Activated CD4-positive, CD25-positive, alpha-beta regulatory T cell (primary cell): ENCODE results near the gene PXDN.

Experiments used
- DNase-seq, 4 experiments: peaks; one replicate each; lab custom pipeline; 2025; lab: John Stamatoyannopoulos, UW

Gene PXDN

DNA sequence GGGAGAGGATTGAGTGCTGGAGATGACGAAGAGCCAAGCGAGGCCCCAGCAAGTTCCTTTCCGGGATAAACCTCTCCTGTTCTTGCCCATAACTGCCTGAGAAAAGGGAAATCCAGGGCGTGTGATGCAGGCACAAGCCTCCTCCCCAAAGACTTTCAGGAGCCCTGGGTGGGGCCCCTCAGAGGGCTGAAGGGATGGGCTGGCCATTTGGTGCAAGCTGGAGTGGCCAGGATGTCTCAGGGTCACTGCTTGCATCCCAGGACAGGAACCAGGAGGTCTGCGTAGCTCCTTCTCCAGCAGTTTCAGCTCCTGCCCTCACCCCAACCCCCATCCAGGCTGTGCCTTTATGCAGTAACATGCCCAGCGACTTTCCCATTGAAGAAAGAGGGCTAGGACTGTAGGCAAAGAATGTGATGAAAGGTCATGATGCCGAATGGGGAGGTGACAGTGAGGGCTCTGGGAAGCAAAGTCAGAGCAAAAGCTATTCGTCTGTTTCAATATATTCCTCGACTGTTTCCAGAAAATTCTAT is 80.2 kb downstream of the PXDN start:
- DNase-seq: no peak

DNA sequence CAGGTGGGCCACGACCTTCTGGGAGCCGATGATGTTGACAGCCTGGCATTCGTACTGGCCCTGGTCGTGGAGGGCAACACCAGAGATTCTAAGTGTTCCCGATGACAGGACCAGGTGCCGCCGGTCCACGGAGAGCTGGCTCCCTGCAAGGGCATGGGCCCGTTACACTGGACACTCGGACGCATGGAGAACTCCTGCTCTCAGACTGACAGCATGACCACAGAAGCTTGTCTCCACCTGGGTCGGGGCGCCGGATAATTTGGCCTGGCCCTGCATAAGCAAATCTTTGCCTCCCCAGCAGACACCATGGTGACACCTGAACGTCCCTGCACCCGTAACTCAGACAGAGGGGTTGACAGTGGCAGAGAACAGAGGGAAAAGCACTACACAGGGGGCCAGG is 80.7 kb downstream of the PXDN start:
- DNase-seq: no peak

DNA sequence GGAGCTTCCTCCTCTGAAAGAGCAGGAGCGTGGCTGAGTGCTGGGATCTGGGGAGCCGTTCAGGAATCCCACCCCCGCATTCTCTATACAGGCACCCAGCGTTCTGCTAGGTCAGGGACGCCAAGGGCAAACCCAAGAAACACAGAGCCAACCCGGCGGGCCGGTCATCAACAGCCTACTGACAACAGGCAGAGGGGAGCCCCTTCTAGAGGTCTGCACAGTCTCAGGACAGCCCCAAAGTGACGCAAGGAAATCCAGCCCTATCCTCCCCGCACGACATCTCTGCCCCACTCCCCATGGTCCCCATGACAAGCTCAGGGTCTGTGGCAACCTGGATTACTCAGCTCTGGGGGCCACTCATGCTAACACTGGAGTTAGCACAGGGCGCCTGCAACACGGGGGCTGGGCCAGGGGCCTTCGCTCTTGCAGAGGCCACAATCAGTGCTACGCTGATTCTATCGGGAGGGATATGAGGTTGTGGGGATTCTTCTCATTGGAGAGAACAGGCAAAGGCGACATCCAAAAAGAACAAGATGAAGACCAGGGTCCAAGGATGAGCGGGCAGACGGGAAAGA is 81.6 kb downstream of the PXDN start:
- no peak for DNase-seq

DNA sequence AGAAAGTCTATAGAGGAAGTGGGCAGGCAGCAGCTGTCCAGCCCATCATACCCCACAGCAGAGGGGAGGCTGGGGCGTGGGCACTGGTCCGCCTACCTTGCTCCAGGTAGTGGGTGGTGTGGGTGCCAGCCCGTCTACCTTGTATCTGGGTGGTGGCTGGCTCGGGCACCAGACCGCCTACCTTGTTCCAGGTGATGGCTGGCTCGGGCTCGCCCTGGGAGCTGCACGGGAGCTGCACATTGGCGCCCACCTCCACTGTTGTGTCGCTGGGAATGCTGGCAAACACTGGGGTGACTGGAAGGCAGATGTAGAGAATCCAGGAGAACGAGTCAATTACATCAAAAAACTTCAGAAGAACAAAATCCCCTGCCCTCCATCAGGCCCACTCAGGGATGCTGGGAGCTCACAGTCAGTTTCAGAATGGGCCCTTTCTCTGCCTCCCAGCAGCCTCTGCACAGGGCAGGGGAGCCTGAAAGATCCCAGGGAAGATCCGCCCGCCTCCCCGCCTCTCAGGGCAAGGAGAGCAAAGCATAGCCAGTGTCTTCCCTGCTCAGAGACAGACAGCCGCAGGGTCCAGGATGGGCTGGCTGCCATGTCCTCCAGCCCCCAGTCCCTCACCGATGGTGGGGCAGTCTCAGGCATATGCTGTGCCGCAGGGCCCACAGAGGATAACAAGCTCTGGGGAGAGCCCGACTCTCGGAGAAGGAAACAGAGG is 82.3 kb downstream of the PXDN start:
- DNase-seq: no peak

DNA sequence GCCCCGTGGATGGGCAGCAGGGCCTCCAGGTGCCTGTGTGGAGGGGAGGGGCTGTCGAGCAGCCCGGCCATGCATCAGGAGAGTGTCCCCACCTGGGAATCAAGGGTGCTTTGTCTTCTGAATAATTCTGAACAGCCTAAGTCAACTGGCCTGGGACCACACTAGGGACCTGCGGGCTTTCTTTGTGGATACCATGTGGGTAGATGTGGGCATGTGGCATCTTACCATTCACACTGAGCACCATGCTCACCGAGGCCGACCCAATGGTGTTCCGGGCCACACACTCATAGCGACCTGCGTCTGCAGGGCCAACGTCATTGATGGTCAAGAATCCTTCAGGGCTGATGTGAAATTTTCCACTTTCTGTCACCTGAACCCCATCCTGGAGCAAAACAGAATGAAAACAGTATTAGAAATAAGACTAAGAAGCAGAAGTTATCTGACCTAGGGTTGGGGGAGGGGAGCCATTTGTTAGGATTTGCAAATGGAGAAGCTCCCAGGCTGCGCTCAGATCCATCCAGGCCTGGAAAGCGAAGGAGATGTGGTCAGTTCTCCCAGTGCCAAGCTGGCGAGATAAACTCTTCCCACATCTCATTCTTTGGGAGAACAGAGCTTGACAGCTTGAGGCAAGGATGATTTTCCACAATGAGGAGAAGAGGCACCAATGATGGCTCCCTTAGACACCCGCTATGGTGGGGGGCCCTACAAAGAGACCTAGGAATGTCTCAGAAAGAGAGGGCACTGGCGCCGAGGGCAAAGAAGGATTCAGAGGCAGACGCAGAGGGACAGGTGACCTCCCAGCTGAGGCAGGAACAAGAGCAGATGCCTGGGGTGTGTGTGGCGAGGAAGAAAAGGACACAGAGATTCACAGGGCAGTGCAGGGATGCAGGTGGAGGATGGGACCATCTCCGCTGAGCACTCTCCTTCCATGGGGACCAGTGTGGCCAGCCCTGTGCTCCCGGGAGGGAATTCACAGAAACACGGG is 83.4 kb downstream of the PXDN start:
- DNase-seq: no peak

DNA sequence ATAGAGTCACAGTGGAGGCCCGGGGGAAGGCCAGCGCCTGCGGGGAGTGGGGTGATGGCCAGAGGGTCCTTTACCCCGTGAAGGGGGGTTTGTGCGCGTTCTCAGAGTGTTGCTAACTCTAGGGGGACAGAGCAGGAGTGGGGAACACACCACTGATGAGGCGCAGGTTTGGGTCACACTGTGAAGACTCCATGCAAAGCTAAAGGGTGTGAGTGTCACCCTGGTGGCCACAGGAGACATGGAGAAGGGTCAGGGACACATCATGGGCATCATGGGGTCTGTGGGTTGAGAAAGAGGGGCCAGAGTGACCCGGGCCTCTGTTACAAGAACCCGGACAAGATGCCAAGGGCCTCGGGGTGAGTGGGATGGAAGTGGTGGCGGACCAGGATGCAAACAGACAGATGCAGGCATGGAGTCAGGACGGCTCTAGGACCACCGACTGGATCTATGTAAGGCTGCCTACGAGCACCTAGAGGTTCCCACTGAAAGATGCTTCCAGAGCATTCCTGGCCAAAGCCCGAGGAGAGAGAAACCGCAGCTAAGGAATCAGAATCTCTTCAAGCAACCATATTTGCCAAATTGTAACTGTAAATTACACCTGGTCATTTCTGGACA is 84.3 kb downstream of the PXDN start:
- no peak for DNase-seq

DNA sequence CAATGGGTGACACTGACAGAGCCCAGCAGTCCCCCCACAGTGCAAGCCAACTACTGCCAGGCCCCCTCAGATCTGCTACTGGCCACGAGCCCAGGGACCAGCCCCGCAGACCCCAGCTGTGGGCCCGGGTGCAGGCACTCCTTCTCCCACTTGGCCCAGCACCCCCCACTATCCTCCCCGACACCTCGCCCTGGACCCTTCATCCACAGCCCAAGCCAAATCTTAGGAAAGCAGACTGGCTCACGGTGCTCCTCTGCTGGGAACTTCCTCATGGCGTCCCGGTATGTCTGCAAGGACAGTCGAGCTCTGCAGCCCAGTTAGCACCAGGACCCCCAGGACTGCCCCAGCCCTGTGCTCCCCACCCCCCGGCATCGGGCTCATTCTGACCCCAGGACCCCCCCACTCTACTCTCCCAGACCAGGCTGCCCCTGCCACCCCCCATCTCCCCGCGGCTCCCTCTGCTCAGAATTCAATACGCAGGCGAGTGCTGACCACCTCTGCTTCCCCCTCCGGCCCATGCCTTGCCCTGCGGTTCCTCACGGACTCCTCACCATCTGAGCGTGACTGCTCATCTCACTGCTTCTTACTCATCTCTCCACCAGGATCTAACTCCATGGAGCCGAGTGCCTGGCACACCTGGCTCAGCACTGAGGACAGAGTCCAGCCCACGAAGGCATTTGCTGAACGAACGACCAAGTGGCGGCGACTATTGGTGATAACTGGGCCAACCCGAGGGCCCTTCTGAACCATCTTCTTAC is 85.7 kb downstream of the PXDN start:
- no peak for DNase-seq

DNA sequence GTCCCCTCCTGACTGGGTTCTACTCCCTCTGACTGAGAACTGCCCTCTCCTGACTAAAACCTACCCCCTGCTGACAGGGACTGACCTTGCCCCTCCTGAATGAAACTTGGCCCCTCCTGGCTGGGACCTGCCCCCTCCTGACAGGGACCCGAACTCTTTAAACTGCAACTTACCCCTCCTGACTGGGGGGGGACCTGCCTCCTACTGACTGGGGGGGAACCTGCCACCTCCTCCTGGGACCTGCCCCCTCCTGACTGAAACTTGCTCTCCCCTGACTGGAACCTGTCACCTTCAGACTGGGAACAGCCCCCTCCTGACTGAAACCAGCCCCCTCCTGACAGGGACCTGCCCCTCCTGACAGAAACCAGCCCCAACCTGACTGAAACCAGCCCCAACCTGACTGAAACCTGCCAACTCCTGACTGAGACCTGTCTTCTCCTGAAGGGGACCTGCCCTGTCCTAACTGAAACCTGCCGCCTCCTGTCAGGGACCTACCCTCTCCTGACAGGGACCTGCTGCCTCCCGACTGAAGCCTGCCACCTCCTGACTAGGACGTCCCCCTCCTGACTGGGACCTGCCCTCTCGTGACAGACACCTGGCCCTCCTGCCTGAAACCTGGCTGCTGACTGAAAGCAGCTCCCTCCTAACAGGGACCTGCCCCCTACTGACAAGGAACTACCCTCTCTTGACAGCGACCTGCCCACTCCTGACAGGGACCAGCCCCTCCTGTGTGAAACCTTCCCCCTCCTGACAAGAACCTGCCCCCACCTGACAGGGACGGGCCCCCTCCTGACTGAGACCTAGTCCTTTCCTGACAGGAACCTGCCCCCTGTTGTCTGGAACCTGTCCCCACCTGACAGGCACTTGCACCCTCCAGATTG is 87.1 kb downstream of the PXDN start:
- no peak for DNase-seq

DNA sequence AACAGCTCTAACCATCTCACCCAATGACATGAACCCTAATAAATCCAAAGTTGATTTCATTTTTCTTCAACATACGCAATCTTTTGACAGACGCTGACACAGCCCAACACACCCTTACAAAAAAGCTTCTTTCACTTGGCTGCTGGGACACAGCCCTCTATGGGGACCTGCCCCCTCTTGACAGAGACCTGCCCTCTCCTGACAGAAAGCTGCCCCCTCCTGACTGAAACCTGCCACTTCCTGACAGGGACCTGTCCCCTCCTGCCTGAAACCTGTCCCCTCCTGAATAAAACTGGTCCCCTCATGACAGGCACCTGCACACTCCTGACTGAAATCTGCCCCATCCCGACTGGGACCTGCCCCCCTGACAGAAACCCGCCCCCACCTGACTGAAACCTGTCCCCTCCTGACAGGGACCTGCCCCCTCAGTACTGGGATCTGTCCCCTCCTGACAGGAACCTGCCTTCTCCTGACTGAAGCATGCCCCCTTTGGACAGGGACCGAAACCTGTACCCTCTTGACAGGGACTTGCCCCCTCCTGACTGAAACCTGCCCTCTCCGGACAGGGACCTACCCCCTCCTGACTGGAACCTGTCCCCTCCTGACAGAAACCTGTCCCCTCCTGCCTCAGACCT is 87.9 kb downstream of the PXDN start:
- DNase-seq: no peak

DNA sequence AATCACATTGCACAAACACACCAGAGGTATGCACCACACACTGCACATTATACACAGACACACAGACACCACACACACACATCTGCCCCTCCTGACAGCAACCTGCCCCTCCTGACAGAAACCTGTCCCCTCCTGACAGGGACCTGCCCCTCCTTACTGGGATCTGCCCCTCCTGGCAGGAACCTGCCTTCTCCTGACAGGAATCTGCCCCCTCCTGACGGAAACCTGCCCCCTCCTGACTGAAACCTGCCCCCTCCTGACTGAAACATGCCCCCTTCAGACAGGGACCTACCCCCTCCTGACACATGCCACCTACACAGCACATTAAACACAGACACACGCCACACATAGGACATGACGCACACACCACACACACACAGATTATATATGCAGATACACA is 88.9 kb downstream of the PXDN start:
- no peak for DNase-seq

DNA sequence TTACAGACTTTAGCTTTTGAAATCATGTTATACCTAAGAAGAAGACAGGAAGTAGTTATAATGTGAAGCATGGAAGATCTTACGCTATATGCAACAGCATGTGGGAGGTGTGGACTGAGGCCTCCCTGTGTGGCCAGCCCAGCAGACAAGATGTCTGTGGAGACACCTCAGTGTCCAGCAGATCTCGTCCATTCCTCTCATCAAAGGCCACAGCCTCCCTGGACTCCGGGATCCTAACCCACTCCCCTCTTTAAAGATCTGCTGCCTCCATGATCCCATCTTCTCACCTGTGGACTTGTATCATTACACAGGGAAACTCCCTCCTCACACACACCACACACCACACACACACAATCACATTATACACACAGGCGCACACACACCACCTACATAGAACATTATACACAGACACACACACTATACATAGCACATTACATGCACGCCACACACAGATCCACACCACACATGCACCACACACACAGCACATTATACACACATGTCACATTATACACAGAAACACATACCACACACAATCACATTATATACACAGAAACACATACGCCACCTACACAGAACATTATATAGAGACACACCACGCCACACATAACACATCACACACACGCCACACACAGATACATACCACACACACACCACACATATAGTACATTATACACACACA is 89.5 kb downstream of the PXDN start:
- no peak for DNase-seq

DNA sequence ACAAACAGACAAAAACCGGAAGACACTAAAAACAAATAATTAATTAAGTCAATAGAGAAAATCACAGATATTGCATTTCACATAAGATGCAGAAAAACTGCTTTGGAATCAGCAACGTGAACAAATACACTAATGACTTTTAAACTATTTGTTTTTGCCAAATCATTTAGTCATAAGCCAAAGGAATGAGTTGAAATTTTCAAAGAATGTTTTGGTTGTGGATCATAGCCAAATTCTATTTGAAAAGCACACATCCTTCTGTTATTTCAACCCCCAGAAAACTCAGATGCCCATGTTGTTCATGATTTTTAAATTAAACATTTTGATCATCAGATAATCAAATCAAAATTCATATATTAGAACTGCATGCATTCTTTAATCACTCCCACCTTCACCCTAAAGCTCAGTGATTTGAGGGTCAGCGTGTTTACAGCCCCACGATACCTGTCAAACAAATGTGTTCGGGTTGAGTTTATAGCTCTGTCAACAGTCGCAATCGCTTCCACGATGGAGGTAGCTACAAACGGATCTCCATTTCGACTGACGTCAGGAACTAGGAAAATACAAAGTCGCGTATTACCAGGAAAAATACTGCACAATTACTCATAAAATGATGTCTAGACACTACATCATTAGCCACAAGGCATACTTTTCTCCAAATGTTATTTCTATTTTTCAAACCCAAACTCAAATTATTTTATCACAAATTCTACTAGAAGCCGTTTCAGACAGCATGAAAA is 90.2 kb downstream of the PXDN start:
- DNase-seq: no peak

DNA sequence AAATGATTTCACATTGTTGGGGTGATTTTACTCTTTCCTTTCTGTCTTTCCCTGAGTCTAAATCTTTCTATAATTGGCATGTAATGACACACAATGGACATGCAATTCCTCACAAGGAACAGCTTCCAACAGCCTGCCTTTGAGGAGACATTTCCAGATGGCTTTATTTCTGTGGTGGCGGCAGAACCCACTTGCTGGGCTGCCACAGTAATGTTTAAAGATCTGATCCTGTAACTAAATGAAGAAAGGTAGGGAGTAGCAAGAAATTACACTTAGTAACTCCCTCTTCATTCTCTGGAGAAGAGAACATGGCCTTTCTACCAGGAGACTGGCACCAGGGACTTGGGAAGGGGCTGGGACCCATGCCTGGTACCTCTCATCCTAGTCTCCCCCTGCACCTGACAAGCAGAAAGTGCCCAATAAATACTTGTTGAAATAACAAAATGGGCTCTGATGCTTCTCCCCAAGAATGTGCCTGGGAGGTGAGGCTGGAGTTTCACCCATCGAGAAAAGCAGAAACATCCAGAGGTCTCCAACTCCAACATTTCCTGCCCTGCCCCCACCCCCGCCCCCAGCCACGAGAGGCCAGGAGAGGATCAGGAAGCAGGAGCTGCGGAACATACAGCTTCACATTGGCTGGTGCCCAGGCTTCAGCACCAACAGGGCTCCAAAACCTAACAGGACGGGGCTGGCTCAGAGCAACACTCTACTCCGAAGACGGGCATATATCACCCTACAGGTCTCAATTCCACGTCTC is 92.1 kb downstream of the PXDN start:
- DNase-seq: no peak

DNA sequence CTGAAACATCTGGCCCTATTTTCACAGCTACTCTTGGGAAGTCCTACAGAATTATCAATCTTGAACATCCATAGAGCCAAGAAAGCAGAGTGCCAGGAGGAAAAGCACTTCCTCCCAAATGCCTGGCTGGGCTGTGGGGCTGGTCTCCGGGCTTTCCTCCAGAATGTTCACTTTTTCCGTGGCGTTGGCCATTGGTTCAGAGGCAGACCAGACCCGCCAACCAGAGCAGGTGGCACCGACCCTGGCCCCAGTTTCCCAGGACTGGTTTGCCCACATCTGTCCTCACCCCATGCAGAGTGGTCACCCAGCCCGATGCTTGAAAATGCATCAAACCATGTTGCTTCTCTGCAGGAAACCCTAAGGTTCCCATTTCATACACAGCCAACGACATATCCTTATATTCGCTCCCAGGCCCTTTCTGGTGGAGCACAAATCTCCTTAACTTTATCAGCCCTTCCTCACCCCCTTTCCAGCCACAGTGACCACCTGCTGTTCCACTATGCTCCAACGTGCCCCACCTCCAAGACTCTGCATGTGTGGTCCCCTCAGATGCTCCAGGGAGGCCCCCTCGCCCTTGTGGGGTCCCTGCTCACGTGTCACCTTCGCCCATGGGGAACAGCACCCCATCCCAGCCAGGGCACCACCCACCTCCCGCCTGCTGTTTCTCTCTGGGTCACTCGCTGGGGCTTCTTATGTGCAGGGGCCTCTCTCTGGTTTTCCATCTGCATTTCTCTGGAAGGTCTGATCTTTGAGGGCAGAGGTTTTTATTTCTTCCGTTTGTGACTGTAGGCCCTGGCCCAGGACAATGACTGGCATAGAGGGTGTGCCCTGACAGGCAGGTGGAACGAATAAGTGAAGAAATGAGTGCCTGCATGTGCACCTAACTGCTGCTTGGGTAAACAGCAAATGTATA is 92.9 kb downstream of the PXDN start:
- no peak for DNase-seq

DNA sequence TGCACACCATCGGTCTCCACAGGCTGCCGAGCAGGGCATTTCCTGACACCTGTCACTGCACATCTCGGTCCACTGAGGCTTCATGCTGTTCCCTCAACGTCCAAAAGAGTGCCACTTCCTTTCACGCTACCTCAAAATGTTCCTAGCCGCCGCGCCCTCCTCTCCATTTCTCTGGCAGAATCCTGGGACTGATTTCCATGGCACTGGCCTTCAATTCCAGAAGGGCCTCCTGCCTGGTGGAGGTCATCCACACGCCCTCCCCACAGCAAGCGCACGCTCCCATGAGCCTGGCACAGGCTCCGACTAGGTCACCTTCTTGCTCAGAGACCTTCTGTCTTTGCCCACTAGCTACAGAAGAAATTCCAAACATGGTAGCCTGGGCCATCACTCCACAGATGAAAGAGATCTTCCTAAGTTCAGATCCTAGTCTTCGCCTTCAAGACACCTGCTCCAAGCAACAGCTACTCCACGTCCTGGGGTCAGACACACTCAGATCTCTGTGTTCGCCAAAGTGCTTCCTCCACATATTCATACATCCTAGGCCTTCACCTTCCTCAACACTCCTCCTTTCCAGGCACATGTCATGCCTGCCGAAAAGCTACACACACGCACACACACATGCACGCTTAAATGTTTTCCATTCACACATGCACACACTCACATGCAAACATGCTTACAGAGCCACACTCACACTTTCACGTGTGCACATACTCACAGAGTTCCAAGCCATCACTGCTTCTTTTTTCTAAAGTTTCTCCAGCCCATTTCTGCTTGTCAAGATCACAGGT is 94.0 kb downstream of the PXDN start:
- DNase-seq: no peak
